HG02884 (cell line): ENCODE data around the gene MTF1.
"Not testable (repeated sequence)": the region's sequence is repeated elsewhere in the genome, so short reads cannot be mapped to it uniquely, and the experiment has no call there.

Experiments
- ATAC-seq: cut with Tn5 transposase; IDR thresholded peaks from one replicate; pipeline ENCODE4 v1.9.1; 2021; ENCODE audit warnings: mild to moderate bottlenecking, moderate library complexity; ENCODE audit not compliant: unreplicated experiment

The MTF1 gene

GRCh38 chr1:37859507-37860345 lies at the start of gene MTF1:
Gene MTF1, minus strand, starts transcription at chr1:37859592. Its CDS starts 1,934 bp downstream, at chr1:37857658.
- ATAC-seq = peak; percentile 88

- ATAC-seq = not testable (repeated sequence)
Observed at GRCh38 chr1:37908531-37908930, 49.1 kb upstream of the MTF1 start.

- not testable (repeated sequence) for ATAC-seq
Observed at GRCh38 chr1:37907416-37908125, 48.2 kb upstream of the MTF1 start.

- not testable (repeated sequence) for ATAC-seq
Observed at GRCh38 chr1:37906591-37906990, 47.2 kb upstream of the MTF1 start.

GRCh38 chr1:37905727-37906126 lies 46.3 kb upstream of the MTF1 start:
- no peak for ATAC-seq

GRCh38 chr1:37903921-37904320 lies 44.5 kb upstream of the MTF1 start:
- ATAC-seq = not testable (repeated sequence)

- no peak for ATAC-seq
Observed at GRCh38 chr1:37902983-37903382, 43.6 kb upstream of the MTF1 start.

GRCh38 chr1:37901893-37902225 lies 42.5 kb upstream of the MTF1 start:
- no peak for ATAC-seq

- no peak for ATAC-seq
Observed at GRCh38 chr1:37901191-37901892, 42.0 kb upstream of the MTF1 start.

GRCh38 chr1:37897563-37897962 lies 38.2 kb upstream of the MTF1 start:
- not testable (repeated sequence) for ATAC-seq

GRCh38 chr1:37893673-37894072 lies 34.3 kb upstream of the MTF1 start:
- ATAC-seq = no peak

GRCh38 chr1:37892151-37893047 lies 33.0 kb upstream of the MTF1 start:
- ATAC-seq = no peak

- ATAC-seq = no peak
Observed at GRCh38 chr1:37890378-37891014, 31.1 kb upstream of the MTF1 start.

- no peak for ATAC-seq
Observed at GRCh38 chr1:37888022-37888700, 28.8 kb upstream of the MTF1 start.

- no peak for ATAC-seq
Observed at GRCh38 chr1:37884145-37884544, 24.8 kb upstream of the MTF1 start.

- ATAC-seq = no peak
Observed at GRCh38 chr1:37883671-37884070, 24.3 kb upstream of the MTF1 start.

GRCh38 chr1:37879865-37880264 lies 20.5 kb upstream of the MTF1 start:
- ATAC-seq = no peak

- ATAC-seq = no peak
Observed at GRCh38 chr1:37878071-37878470, 18.7 kb upstream of the MTF1 start.

- no peak for ATAC-seq
Observed at GRCh38 chr1:37875833-37876232, 16.4 kb upstream of the MTF1 start.

GRCh38 chr1:37872692-37873091 lies 13.3 kb upstream of the MTF1 start:
- no peak for ATAC-seq
